Stimulated activated CD8-positive, alpha-beta memory T cell treated with anti-CD3 and anti-CD28 coated beads, Interleukin-15, amount 100 ng/mL, for 4 hours (primary cell): ENCODE results near the gene KRT82.
A peak's percentile ranks its signal among the peaks of the same experiment; 100 is the strongest.
"Not testable (repeated sequence)": the region's sequence is repeated elsewhere in the genome, so short reads cannot be mapped to it uniquely, and the experiment has no call there.

Source experiments
- DNase-seq, 2 donors: peaks; one replicate each; pipeline ENCODE4 v3.0.0-alpha.2; 2020; ENCODE audit warnings: low read depth in 2 of 2

KRT82 gene

DNA sequence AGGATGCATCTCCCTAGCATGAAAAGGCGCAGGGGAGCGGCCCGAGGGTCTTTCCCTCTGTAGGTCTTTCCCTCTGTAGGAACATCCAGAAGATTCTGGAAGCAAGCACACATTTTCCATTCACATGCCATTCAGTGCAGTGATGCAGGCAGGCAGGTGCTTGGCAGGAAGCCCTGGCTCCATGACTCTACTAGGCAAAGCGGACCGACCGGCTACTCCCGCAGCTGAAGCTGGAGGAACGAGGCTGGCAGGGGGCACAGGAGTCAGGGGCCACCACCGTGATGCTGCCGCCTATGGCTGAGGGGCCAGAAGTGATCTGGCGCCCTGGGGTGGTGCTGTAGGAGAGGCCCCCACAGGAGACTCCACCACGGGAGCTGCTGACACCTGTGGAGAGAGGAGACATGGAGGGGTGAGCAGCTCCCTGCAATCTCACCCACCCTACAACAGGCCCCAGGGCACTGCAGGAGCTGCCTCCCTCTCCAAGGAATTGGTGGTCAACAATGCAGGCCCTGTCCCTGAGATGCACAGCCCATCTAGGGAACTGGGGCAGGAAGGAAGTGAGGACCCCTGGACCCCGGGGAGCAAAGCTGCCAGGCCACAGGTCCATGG is 45.4 kb downstream of the KRT82 start:
- no peak for DNase-seq

DNA sequence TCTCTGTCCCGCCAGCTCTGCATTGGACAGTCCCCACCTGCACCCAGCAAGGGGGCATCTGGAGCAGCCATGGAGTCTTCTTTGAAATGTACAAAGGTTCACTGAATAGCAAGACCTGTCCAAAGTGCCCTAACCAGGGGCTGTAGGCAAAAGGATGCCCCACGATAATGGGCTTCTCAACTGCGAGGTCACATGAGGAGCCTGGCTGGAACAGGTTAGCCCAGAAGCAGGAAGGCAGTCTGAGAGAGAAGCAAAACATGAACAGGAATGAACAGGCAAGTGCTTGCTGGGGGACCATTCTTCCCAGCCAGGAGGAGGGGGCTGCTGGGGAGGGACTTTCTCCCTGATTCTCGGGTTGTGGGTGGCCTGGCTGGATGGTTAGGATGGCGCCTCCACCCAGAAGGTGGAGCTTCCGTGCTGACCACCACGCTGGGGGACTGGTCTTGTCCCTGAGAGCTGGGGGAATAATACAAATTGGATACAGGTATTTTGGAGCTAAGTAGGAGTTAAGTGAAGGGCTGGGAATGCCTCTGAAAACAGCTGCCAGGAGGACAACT is 46.0 kb downstream of the KRT82 start:
- DNase-seq: no peak

DNA sequence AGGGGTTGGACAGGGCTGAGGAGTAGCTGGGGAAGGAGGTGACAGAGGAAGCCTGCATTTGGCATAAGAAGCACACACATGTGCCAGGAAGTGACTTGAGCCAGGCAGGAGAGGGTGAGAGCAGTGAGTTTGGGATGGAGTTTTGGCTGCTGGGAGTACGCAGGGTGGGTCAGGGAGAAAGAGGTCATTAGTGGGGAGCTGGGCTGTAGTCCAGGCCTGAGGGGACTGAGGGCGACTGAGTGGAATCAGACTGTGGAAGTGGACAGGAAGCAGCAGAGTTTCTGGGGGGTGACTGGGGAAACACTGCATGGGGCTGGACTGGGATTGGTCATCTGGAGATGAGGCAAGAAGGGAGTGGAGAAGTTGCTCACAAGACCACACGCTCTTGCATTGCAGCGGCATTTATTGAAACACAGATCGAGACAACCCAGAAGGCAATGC is 46.5 kb downstream of the KRT82 start:
- DNase-seq: no peak

DNA sequence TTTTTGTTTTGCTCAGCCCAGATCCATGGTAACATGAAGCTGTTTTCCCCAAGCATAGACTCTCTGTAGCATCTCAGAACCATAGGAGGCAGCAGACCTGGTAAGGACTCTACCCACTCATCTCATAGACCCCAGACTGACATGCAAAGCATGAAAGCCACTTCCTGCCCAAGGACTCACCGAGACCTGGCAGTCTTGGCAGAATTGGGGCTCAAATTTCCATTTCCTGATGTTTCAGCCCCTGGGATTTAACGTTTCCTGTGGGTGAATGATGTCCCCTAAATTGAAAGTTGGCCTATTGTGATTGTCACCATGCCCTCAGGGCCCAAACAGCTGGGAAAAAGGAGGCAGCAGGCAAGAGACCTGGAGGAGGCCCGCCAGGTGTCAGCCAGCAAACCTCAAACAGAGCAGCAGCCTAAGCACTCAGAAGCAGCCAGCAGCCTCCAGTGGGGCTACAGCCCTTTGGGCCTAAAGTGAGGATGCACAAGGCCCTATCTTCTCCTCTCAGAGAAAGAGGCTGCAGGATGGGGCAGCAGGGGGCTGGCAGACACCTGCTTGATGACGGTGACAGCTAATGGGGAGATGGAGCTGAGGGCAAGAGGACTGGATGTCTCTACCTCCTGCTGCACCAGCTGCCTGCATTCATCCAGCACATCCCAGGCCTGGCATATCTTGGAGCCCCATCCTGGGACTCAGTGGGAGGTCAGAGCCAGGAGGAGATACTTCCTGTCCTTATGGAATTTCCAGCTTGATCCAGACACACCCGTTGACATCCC is 47.4 kb downstream of the KRT82 start:
- no peak for DNase-seq

DNA sequence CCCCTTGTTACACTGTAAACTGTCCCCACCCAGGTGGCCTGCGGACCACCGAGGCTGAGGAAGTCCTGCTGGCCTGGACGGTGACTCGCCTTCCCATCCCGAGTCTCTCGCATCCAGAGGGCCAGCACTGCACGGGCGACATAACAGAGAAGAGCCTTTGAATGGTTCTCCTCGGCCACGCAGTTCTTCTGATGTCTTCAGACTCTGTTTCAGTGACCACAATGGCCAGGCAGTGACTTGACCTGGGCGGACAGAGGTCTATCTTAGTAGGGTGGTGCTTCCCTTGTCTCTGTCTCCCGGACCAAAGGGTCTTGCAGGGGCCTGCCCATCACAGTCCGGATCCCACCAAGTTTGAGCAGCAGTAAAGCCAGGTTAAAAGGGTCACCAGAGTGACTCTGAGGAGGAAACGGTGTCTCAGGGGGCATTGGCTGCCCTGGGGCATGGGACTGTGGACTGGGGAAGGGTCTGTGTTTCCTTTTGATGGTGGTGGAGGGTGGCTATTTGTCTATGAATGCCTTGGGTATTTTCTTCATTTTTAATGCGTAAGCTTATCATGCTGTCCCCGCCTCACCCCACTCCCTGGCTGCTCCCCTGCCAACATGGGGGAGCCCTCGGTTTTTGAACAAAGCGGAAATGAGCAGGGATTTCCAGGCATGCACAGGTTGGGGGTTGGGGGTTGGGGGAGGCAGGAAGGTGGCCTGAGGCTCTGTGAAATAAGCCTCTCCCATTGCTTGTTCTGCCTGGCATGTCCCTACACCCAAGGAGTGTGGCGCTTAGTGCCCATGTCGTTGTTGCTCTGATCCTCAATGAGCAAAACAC is 49.2 kb downstream of the KRT82 start:
- no peak for DNase-seq

DNA sequence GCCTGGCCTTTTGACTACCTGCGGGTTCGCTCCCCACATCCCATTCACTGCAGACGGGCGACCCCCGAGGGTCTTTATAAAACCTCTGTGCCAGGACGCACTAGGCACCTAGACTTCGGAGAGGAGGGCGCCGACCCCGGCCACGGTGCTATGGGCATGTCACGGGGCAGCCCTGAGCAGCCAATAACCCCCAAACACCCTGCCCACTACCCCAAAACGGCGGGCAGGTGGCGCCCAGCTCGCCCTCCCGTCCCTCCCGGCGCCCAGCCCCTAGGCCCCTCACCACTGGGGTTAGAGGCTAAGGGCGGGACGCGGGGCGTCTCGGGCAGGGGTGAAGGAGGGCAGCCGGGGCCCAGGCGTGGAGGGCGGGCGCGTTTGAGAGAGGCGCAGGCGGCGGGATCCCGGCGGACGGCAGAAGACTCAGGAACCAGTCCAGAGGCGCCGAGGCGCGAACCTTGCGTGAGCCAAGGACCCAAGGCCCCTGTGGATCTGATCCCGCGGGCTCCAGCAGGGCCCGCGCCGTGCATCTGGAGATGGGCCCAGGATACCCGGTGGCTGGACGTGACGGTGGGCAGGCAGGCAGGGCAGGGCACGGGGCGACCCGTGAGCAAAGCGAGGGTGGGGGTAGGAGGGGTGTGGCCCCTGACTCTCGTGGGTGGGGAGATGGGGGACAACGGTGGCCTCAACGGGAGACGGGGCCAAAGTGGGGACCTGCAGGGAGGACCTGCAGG is 49.9 kb downstream of the KRT82 start:
- no peak for DNase-seq

DNA sequence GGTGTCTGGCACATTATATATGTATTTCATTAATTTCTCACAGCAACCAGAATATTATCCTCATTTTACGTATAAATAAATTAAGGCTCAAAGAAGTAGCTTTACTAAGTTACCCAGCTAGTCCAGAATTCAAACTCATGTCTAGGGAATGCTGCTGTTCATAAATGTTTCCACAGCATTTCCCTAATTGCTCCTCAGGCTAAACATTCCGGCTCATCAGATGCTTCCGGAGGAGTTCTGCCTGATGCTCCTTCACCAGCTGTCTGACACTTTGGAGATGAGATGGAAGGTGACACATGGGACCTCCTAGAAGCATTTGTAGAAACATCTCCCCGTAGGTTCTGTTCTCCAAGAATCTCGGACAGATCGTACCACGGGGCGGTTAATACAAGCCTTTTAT is 51.0 kb downstream of the KRT82 start:
- no peak for DNase-seq

DNA sequence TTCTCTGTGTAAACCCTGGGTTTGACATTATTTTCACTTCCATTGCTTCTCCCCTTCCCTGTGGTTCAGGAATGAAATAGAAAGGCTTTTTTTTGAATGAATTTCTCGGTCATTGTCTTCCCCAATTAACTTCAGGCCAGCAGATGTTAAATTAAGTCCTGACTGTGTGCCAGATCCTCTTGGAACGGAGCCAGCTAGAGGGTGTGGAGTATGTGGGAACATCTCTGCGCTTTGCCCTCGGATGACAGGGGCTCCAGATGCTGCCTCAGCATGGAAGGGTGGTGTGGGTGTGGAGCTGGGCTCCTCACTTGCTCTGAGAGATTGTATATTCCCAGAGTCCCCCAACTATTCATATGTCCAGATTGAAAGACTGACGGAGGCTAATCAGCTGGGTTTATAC is 51.9 kb downstream of the KRT82 start:
- no peak for DNase-seq

DNA sequence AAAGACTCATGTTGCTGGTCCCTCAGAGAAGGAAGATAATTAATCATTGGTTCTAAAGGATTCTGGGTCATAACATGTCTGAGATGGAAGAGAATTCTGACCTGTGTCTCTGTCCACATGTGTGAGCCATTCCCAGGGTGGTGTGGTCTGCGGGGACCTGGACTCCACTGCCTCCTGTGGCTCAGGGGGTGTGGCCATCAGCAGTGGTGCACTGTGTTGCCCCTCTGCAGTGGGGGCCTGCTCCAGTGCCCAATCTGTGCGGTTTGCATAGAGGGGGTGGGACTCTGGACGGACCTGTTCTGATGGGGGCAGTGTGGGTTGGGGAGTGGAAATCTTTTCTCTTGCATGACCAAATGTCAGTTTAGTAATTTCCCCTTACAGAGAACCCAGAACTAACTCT is 52.4 kb downstream of the KRT82 start:
- no peak for DNase-seq

DNA sequence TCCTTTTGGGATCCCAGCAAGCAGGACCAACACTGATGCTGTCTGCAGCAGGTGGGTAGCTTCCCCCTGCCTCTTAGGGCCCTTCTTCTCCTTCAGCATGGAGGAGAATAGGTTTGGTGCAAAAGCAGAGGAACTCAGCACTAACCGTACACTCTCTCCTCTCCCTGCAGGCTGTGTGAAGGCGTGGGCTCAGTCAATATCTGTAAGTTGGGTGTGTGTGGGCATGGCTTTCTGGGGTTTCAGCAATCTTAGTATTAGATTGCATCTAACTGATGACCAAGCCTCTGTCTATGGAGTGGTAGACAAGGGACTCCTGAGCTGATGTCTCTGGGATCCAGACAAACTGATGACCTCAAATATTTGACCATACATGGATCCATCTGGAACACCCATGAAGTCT is 53.2 kb downstream of the KRT82 start:
- DNase-seq: no peak

DNA sequence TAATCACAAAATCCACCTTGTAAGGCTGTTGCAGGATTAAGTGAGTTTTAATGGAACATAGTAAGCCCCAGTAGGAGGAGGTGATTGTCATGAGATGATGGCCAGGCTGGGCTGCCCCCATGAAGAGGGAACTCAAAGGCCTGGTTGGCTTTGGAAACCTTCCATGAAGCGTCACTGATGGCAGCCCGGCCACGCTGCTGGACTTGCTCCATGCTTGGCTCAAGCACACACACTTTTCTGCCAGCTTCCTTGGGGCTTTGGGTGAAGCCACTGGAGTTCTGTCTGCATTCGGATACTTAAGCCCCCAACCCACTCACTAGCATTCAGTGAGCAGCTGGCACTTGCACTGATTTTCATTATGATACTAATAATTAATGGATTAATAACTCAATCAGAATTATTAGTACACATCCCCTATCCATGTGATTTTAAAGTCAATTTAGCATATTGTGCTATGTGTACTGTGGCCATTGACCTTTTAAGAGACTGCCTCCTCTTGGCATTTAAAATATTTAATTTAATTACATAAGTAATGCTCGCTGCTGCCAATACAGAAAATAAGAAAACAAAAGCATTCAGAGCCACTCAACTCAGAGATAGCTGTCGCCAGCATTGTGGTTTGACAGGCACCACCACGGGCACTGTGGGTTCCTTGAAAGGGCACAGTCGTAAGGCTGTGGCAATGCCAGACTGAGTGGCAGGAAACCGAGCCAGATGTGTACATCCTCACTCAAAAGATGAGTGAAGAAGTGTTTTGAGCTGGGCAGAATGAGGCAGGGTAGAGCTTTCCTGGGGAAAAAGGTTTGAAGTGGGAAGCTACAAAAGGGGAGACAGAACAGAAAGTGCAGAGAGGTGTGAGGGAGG is 54.7 kb downstream of the KRT82 start:
- DNase-seq: peak; percentile 32 to 38

DNA sequence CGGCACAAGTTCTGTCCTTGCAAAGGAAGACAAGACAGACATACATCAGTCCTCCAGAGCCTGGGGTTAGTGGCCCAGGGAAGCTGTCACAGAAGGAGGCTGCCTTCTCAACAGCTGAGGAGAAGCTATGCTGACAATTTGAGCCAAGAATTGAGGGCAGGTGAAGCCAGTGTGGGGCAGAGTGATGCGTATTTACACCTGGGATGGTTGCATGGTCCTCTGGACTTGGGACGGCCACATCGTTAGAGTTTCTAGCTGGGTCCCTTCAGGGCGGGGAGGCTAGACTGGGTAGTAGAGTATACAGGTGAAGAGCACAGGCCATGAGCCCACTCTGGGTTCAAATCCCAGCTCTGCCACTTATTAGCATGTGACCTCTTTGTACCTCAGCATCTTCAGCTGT is 55.3 kb downstream of the KRT82 start:
- no peak for DNase-seq

DNA sequence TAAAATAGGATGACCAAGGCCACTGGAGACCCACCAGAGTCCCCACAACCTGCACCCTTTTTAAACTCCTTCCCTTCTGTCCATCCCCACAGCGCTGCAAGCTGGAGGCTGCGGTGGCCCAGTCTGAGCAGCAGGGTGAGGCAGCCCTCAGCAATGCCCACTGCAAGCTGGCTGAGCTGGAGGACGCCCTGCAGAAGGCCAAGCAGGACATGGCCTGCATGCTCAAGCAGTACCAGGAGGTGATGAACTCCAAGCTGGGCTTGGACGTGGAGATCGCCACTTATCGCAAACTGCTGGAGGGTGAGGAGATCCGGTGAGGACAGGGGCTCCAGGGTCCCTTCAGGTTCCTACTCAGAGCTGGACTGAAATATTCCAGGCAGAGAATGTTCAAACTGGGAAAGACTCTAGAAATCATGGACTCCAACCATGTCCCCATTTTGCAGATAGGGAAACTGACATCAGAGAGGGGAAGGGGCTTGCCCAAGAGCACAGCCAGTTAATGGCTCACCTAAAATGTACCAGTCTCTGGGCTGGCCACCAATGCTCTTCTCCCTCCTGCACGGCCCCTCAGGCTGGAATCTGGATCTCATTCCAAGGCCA is 56.0 kb downstream of the KRT82 start:
- no peak for DNase-seq

DNA sequence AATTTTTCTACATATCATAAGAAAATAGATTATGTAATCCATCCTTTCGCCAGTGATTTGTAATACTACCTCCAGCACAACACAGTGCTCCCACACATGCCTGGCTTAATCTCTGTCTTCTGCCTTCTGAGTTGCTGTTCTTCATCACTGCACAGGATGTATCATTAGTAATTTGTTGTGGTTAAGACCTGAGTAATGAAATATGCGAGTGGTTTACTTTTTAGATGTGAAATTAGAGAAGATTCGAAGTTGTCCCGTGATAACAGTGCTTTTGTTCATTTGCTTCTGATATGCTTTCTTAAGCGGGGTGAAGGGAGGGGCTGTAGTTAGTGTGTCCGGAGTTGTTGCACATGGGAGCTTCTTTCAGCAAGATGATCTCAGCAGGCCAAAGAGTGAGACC is 56.9 kb downstream of the KRT82 start:
- DNase-seq: no peak

DNA sequence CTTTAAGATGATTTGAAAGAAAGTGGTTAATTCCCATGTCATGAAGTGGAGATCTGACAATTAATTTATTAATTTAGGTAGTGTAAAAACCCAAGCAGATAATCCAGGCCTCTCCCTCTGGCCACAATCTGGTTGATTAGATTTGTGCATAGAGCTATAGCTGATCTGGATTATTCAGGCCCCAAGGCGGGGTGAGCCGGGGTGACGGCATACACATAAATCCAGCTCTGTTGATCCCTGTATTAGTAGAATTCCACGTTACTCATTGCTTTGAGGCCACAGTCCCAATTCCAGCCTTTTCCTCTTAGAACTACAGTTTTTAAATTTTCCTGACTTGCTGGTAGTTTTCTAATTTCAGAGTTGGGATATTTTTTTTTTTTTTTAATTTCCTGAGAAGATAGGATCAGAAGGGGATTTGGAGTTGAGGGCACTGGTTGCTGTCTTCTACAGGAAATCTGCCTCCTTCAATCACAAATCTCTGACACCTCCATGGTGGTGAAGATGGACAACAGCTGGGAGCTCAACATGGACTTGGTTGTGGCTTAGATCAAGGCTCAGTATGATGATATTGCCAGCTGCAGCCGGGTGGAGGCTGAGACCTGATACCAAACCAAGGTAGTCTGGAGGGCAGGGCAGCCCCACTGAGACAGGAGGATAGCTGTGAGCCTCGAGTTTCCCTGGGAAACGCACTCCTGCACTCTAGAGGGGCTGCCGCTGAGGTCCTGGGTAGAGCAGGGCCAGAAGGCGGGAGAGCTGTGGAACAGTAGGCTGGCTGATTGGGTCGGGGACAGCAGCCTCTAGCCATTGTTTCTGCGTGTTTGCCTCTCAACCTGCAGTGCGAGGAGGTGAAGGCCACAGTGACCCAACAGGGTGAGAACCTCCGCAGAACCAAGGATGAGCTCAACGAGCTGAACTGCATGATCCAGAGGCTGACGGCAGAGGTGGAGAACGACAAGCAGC is 58.3 kb downstream of the KRT82 start:
- DNase-seq: no peak

DNA sequence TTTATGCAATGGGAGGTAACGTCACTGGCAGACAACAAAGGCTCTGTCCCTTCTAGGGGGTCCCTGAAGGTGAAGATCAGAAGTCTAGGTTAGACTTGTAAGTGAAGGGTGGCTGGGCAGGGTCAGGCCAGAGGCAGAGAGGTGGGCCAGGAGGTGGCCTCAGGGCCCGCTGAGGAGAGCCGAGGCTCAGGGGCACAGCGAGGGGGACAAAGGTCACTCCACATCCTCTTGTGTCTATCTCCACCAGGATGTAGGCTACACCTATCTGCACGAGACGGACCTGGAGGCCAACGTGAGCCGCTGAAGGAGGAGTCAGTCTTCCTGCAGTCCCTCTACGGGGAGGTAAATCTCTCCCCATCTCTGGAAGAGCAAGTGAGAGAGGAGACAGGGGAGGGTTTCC is 59.1 kb downstream of the KRT82 start:
- DNase-seq: no peak

DNA sequence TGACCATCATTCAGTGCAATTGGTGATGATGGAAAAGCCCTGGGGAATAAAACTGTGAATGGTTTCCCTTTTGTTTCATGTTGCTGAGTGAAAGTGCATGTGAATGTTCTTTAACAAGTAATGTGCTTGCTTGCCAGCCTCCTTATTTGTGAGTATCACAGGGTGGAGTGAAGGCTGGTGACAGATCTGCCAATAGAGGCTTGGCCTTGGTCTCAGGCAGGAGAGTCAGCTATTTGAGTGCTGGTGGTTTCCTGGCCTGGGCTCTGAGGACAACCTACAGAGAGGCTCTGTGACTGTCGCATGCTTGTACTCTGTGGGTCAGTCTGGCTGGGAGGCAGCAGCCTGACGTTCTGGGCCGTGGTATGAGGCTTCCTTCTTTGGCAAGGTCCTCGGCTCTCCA is 59.5 kb downstream of the KRT82 start:
- no peak for DNase-seq

DNA sequence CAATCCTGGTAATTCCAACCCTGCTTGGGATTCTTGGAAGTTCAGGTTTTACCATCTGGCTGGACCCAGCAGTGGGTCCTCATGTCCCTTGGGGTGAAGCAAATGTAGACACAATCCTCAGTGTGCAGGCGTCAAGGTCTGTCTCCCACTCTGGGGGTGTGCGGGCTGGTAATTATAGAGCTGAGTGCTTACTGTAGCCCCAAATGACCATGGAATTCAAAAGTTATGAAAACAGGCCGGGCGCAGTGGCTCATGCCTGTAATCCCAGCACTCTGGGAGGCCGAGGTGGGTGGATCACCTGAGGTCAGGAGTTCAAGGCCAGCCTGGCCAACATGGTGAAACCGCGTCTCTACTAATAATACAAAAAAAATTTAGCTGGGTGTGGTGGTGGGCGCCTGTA is 61.1 kb downstream of the KRT82 start:
- not testable (repeated sequence) for DNase-seq

DNA sequence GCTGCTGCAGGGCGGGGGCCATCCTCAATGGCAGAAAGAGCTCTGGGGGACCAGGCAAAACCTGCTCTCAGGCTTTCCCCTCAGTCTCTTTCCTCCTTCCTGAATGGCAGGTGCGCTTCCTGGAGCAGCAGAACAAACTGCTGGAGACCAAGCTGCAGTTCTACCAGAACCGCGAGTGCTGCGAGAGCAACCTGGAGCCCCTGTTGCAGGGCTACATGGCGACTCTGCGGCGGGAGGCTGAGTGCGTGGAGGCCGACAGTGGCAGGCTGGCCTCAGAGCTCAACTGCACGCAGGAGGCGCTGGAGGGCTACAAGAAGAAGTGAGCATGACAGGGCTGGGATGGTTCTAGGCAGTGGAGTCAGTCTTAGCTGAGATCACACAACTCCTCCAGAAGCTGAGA is 62.0 kb downstream of the KRT82 start:
- no peak for DNase-seq
